Nephron progenitor cell (in vitro differentiated cells): ENCODE results near the gene HORMAD1.

Experiments
- DNase-seq: peaks from one replicate; pipeline ENCODE4 v3.0.0; 2021
- H3K27ac Mint-ChIP-seq: 2 replicates; pipeline ENCODE4 v1.8.0; 2021; ENCODE audit warnings: mild to moderate bottlenecking, moderate library complexity, mixed read lengths
- H3K27me3 Mint-ChIP-seq: 2 replicates; pipeline ENCODE4 v1.8.0; 2021; ENCODE audit warnings: mild to moderate bottlenecking, low read depth, mixed read lengths; ENCODE audit not compliant: poor library complexity
- H3K36me3 Mint-ChIP-seq: 2 replicates; pipeline ENCODE4 v1.8.0; 2021; ENCODE audit warnings: low read depth, mixed read lengths
- H3K4me1 Mint-ChIP-seq: 2 replicates; pipeline ENCODE4 v1.8.0; 2021; ENCODE audit warnings: mixed read lengths
- H3K4me3 Mint-ChIP-seq: 2 replicates; pipeline ENCODE4 v1.8.0; 2021; ENCODE audit warnings: mild to moderate bottlenecking, moderate library complexity, mixed read lengths
- H3K9me3 Mint-ChIP-seq: 2 replicates; pipeline ENCODE4 v1.8.0; 2021; ENCODE audit warnings: mild to moderate bottlenecking, moderate library complexity, mixed read lengths
- TF ChIP-seq, protein P1 (sequence below): fragments of 200-600 bp; sonication (generic); IDR thresholded peaks from 2 replicates; pipeline ENCODE4 v1.5.0; 2021; ENCODE audit warnings: antibody characterized with exemption

The HORMAD1 gene

DNA sequence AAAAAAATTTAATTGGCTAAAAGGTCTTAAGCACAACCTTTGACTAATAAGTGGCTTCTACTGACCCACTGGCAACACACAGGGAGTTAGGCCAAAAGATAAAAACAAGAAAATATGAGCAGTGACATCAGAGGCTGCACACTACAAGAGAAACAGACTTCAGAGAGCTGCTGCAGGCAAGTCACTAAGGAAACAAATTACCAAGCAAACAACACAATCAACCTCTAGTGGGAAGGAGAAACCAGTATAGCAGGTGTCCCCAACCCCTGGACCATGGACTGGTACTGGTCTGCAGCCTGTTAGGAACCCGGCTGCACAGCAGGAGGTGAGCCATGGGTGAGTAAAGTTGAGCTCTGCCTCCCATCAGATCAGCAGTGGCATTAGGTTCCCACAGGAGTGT, 70.5 kb downstream of the HORMAD1 start:
- Mint-ChIP-seq H3K36me3 (peaks cover 28% of the 10 kb centered on the region), H3K9me3 (no peaks in the 10 kb centered on the region), H3K4me1 (no peaks in the 10 kb centered on the region), H3K4me3 (no peak overlapping the region), H3K27me3 (no peaks in the 10 kb centered on the region), H3K27ac (no peak overlapping the region)
- TF ChIP-seq, protein P1, sequence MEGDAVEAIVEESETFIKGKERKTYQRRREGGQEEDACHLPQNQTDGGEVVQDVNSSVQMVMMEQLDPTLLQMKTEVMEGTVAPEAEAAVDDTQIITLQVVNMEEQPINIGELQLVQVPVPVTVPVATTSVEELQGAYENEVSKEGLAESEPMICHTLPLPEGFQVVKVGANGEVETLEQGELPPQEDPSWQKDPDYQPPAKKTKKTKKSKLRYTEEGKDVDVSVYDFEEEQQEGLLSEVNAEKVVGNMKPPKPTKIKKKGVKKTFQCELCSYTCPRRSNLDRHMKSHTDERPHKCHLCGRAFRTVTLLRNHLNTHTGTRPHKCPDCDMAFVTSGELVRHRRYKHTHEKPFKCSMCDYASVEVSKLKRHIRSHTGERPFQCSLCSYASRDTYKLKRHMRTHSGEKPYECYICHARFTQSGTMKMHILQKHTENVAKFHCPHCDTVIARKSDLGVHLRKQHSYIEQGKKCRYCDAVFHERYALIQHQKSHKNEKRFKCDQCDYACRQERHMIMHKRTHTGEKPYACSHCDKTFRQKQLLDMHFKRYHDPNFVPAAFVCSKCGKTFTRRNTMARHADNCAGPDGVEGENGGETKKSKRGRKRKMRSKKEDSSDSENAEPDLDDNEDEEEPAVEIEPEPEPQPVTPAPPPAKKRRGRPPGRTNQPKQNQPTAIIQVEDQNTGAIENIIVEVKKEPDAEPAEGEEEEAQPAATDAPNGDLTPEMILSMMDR: no peak
- DNase-seq: no peak

DNA sequence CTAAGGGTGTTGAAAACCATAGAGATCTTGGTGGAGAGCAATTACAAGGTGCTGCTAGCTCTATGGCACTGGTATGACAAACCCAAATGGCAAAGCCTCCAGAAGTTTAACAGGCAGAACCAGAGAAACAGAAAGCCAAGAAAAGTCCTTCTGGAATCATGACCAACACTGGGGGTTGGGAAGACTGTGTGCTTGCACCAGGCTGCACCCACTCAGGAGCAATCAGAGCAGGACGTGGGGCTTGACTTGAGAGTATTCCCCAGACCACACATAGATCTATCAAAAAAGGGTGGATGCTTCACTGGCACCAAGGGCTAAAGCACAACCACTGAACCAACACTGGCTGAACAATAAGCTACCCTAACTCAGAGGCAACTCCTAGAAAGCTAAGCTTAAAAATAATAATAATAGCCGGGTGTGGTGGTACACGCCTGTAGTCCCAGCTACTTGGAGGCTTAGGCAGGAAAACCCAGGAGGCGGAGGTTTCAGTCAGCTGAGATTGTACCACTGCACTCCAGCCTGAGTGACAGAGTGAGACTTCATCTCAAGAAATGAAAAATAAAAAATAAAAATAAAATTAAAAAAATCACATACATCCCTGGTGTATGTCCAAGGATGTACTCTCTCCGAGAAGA, 71.1 kb downstream of the HORMAD1 start:
- H3K4me3 Mint-ChIP-seq: no peak overlapping the region
- H3K27ac Mint-ChIP-seq: no peak overlapping the region
- H3K36me3 Mint-ChIP-seq: peaks cover 24% of the 10 kb centered on the region
- no peak for DNase-seq
- no peaks in the 10 kb centered on the region for H3K27me3 Mint-ChIP-seq
- no peaks in the 10 kb centered on the region for H3K4me1 Mint-ChIP-seq
- TF ChIP-seq, protein P1: no peak
- no peaks in the 10 kb centered on the region for H3K9me3 Mint-ChIP-seq
